ENCODE measurements around the gene TBC1D2. TPM values are rescaled to one million over a fixed set of nuclear protein-coding genes. Genes with fewer than 3 reads are reported as not detected.

Gene TBC1D2
- total and polyA plus RNA-seq, 2 of the 13 experiments (the other 11 are each of a cell fraction or from before 2014, with no cell fraction given) = 2.0 to 2.8 TPM

DNA sequence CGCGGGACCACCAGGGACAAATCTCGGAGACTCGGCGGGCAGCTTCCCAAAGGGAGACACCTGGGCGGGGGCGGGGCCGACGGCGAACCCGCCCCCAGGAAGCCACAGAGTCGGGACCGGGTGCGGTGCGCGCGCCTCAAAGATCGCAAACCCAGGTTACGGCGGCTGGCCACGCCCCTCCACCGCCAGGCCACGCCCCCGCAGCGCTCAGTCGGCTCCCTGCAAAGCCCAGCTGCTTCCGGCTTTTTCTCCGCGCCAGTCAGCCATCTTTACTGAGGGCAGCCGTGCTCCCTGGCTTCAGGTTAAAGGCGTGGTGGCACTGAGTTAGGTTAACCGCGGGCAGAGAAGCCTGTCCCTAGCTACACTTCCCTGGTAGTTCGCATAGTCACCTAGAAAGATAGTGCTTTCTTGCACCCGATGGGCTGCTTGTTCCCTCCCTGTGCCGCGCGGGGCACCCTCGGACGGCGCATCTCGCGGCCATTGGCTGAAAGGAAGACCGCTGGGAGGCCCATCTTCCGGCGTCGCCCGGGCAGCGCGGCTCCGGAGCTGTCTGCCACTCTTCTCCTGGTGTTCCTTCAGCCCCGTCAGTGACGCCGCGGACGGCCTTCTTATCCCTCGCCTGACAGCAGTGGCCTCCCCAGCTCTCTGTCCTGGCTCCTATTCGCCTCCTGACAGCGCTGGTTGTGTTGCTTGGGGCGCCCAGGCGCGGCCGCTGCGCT lies at the start of gene TBC1D2 (continued):
- no peak for TF ChIP-seq HNRNPH1 (optimal IDR thresholded peaks at IDR 0.05; ENCODE audit: low read depth, low read length)
- TF ChIP-seq HHEX (CRISPR knock-in tag; IDR thresholded peaks at IDR 0.05) = no peak; the same call in 1 of the 2 replicates
- TF ChIP-seq ZMAT3 (CRISPR knock-in tag; conservative IDR thresholded peaks at IDR 0.05) = no peak
- TF ChIP-seq, protein P1, sequence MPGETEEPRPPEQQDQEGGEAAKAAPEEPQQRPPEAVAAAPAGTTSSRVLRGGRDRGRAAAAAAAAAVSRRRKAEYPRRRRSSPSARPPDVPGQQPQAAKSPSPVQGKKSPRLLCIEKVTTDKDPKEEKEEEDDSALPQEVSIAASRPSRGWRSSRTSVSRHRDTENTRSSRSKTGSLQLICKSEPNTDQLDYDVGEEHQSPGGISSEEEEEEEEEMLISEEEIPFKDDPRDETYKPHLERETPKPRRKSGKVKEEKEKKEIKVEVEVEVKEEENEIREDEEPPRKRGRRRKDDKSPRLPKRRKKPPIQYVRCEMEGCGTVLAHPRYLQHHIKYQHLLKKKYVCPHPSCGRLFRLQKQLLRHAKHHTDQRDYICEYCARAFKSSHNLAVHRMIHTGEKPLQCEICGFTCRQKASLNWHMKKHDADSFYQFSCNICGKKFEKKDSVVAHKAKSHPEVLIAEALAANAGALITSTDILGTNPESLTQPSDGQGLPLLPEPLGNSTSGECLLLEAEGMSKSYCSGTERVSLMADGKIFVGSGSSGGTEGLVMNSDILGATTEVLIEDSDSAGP (CRISPR knock-in tag; IDR thresholded peaks at IDR 0.05; ENCODE audit: borderline replicate concordance) = peak; percentile 95; the same call in 1 of the 2 replicates
- TF ChIP-seq, protein P2, sequence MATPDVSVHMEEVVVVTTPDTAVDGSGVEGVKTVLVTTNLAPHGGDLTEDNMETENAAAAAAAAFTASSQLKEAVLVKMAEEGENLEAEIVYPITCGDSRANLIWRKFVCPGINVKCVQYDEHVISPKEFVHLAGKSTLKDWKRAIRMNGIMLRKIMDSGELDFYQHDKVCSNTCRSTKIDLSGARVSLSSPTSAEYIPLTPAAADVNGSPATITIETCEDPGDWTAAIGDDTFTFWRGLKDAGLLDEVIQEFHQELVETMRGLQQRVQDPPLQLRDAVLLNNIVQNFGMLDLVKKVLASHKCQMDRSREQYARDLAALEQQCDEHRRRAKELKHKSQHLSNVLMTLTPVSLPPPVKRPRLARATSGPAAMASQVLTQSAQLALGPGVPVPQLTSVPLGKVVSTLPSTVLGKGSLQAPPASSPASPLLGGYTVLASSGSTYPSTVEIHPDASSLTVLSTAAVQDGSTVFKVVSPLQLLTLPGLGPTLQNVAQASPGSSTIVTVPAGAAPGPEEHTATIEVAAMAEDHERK (CRISPR knock-in tag; IDR thresholded peaks at IDR 0.05; ENCODE audit: low read depth) = 0 out of 2 replicates have a peak, but pooled peaks have one; percentile 51
- no peak for TF ChIP-seq TEAD3 (CRISPR knock-in tag; optimal IDR thresholded peaks at IDR 0.05; ENCODE audit: borderline replicate concordance)
- TF ChIP-seq RORA (CRISPR knock-in tag; IDR thresholded peaks at IDR 0.05) = no peak
- TF ChIP-seq ISX (CRISPR knock-in tag; conservative IDR thresholded peaks at IDR 0.05) = 0 out of 2 replicates have a peak, but pooled peaks have one; percentile 65
- TF ChIP-seq TCF12 (IDR thresholded peaks at IDR 0.05) = no peak
- 0 out of 2 replicates have a peak, but pooled peaks have one; percentile 57 for TF ChIP-seq TCF12 (CRISPR knock-in tag; IDR thresholded peaks at IDR 0.05)
- TF ChIP-seq ZNF484 (CRISPR knock-in tag; IDR thresholded peaks at IDR 0.05; ENCODE audit: borderline replicate concordance, low read depth) = no peak
- peak; percentile 4; the same call in 1 of the 2 replicates for TF ChIP-seq HNF4G (IDR thresholded peaks at IDR 0.05; ENCODE audit: borderline replicate concordance, low read depth, low read length)
- no peak for TF ChIP-seq HNF4G (CRISPR knock-in tag; IDR thresholded peaks at IDR 0.05; ENCODE audit: borderline replicate concordance, low read depth)
- TF ChIP-seq ZNF766 (CRISPR knock-in tag; IDR thresholded peaks at IDR 0.05; ENCODE audit: borderline replicate concordance) = no peak
- 0 out of 2 replicates have a peak, but pooled peaks have one; percentile 47 for TF ChIP-seq ZNF776 (CRISPR knock-in tag; IDR thresholded peaks at IDR 0.05)
- TF ChIP-seq, protein P3, sequence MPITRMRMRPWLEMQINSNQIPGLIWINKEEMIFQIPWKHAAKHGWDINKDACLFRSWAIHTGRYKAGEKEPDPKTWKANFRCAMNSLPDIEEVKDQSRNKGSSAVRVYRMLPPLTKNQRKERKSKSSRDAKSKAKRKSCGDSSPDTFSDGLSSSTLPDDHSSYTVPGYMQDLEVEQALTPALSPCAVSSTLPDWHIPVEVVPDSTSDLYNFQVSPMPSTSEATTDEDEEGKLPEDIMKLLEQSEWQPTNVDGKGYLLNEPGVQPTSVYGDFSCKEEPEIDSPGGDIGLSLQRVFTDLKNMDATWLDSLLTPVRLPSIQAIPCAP (CRISPR knock-in tag; IDR thresholded peaks at IDR 0.05; ENCODE audit: low read depth) = no peak
- TF ChIP-seq ZFP36L2 (CRISPR knock-in tag; IDR thresholded peaks at IDR 0.05) = no peak
- no peak for TF ChIP-seq ZNF282 (IDR thresholded peaks at IDR 0.05; ENCODE audit: partially characterized antibody)
- TF ChIP-seq SMARCC2 (IDR thresholded peaks at IDR 0.05) = no peak
- no peak for TF ChIP-seq DR1 (CRISPR knock-in tag; IDR thresholded peaks at IDR 0.05)
- no peak for TF ChIP-seq SIX1 (CRISPR knock-in tag; IDR thresholded peaks at IDR 0.05; ENCODE audit: borderline replicate concordance)
- TF ChIP-seq TAF1 (CRISPR knock-in tag; IDR thresholded peaks at IDR 0.05) = peak; percentile 78
- peak; percentile 86; the same call in 1 of the 2 replicates for TF ChIP-seq NKX3-1 (CRISPR knock-in tag; IDR thresholded peaks at IDR 0.05)
- TF ChIP-seq, protein P4, sequence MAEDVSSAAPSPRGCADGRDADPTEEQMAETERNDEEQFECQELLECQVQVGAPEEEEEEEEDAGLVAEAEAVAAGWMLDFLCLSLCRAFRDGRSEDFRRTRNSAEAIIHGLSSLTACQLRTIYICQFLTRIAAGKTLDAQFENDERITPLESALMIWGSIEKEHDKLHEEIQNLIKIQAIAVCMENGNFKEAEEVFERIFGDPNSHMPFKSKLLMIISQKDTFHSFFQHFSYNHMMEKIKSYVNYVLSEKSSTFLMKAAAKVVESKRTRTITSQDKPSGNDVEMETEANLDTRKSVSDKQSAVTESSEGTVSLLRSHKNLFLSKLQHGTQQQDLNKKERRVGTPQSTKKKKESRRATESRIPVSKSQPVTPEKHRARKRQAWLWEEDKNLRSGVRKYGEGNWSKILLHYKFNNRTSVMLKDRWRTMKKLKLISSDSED (CRISPR knock-in tag; IDR thresholded peaks at IDR 0.05) = no peak
- TF ChIP-seq ZNF296 (CRISPR knock-in tag; conservative IDR thresholded peaks at IDR 0.05) = no peak
- TF ChIP-seq MIXL1 (CRISPR knock-in tag; IDR thresholded peaks at IDR 0.05) = no peak
- no peak; the same call in 1 of the 2 replicates for TF ChIP-seq MTF2 (CRISPR knock-in tag; IDR thresholded peaks at IDR 0.05; ENCODE audit: borderline replicate concordance)
- TF ChIP-seq ETV6 (CRISPR knock-in tag; conservative IDR thresholded peaks at IDR 0.05) = 0 out of 2 replicates have a peak, but pooled peaks have one; percentile 63

Data from HepG2 (cell line).